HG02852 (cell line): ENCODE measurements around the gene FHOD3.
A peak's percentile ranks its signal among the peaks of the same experiment; 100 is the strongest.

Experiments used
- ATAC-seq: cut with Tn5 transposase; IDR thresholded peaks from one replicate; pipeline ENCODE4 v1.9.1; 2021; ENCODE audit warnings: mild to moderate bottlenecking, moderate library complexity; ENCODE audit not compliant: unreplicated experiment

Gene FHOD3

DNA sequence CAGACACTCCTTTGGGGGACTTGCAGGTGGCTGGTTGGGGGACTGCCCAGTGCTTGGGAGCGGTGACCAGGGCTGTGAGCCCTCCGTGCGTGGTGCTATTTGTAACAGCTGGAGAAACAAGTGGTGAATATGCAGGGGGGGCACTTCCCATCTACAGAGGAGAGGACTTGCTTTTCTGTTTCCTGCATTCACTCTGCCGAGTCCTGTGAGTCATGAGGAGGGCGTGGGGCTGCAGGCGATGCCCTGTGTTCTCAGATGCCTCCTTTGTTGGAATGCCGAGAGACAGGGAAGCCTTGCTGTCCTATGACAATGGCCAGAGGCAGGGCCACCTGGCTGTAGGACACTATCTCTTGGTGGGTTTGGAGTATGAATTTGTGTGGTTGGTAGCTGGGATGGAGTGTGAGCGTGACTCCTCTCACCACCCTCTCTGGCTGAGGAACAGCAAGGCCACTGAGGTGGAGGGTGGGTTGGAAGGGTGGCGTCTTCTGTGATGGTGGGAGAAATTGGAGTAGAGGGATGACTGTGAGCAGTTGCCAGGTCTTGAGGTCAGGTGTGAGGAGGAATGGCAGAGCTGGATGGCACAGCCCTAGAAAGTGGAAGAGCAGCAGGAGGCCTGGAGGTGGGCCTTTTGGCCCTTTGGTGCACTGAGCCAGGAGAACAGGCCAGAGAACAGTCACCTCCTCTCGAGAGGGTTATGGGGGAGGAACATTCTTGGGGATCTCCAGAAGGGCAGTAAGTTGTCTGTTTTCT lies 24.3 kb downstream of the FHOD3 start:
- no peak for ATAC-seq

DNA sequence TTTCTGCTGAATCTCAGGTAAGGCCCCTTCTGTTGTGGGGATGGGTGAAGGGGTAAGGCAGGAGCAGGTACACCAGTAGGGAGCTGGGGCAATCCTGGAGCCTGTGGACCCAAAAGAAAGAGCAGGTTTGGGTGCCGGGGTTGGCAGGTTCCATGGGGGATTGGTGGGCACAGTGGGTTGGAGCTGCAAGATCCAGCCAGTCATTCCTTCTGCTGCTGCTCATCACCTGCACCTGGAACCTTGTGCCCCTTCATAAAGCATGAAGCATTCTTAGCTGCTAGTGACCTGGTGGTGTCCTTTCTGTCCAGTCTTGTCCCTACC lies 24.9 kb downstream of the FHOD3 start:
- no peak for ATAC-seq

GRCh38 chr18:36322734-36323133 lies 25.2 kb downstream of the FHOD3 start:
- ATAC-seq, result no peak

DNA sequence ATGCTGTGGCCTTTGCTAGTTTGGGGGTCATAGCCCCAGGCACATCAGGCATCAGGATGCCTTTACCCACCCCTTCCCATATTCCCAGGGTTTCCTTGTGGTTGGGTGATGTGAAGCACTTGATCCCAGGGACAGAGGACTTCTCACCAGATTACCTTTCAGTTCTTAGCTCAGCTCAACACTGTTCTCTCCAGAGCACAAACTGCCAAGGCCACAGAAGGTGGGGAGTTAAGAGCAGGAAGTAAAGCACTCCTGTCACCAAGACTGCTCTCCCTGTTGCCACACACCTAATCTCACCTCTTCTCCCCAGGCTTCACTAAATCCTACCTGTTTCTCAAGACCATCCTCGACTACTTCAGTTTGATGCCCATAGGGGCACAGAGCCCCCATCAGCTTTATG lies 25.9 kb downstream of the FHOD3 start:
- no peak for ATAC-seq

DNA sequence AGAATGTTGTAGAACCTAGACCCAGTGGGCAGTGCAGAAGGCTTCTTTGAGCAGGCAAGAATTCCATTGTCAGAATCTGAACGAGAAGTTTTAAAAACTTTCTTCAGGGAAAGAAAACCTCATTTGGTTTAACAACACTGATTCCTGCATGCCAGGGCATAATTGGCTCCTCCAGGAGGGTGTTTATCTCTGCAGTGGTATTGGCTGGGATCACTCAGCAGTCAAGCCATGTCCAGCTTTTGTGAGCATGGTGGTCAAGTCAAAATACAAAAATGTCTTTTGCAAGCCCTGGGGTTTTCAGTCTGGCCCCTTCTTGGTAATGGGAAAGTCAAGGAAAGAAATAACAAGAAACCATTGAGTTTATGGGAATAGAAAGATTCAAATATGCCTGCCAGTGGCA lies 28.3 kb downstream of the FHOD3 start:
- ATAC-seq, result no peak

DNA sequence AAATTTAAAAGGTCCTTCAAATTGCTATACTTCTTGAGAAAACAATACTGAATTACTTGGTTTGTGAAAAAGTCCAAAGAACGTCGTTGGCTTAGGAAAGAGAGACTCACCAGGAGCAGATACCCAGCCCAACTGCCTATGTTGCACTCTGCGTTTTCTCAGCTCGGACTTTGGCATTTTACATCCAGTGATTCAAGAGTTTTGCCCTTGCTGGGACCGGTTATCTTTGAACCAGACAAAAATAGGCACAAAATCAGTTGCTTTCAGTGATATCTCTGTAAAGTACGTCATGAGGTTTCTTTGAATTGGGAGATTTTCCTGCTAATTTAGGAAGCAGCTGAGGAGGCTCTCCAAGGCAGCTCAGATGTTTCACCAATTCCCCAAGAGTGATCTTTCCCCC lies 29.3 kb downstream of the FHOD3 start:
- no peak for ATAC-seq

- ATAC-seq, result peak; percentile 16
These were observed 30.1 kb downstream of the FHOD3 start for GRCh38 chr18:36327352-36328316.

DNA sequence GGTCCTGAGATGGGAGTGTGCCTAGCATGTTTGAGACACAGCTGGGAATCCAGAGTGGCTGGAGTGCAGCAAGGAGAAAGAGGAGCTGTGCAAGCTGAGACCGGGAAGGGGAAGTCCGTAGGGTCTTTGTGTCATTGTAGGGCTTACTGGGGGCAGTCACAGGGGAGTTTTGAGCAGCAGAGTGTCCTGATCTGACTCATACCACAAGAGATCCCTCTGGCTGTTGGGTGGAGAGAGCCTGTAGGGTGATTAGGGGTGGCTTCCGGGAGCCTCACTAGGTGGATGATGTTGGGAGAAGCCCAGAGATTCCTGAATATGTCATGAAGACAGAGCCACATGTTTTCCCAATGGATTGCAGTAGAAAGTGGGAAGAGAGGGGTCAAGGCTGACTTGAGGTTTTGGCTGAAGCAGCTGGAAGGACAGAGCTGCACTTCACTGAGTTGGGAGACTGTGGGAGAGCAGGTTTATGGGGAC lies 30.9 kb downstream of the FHOD3 start:
- ATAC-seq, result peak; percentile 74

- ATAC-seq, result no peak
These were observed 31.4 kb downstream of the FHOD3 start for GRCh38 chr18:36328916-36329315.

GRCh38 chr18:36329684-36330434 lies 32.3 kb downstream of the FHOD3 start:
- ATAC-seq, result no peak

- no peak for ATAC-seq
These were observed 33.0 kb downstream of the FHOD3 start for GRCh38 chr18:36330435-36331052.

DNA sequence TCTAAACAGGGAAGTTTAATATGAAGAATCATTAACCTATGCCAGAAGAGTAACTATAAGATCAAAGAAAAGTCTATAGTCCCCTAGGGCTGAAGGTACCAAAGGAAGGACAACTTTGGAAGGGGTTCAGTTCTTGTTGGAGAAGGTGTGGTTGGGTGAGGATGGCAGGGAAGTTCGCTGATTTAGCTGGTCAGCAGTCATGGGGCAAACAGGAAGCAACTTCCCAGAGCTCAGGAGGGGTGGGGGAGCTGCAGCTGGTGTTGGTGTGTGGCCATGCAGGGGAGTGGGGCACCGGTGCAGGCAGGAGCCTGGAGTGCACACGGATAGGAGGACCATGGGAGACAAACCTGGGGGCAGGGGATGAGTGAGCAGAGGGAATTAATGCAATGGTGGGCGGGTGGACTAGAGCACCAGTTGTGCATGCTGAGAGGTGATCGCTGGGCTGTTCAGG lies 34.0 kb downstream of the FHOD3 start:
- no peak for ATAC-seq

- ATAC-seq, result no peak
These were observed 35.9 kb downstream of the FHOD3 start for GRCh38 chr18:36333414-36333813.

DNA sequence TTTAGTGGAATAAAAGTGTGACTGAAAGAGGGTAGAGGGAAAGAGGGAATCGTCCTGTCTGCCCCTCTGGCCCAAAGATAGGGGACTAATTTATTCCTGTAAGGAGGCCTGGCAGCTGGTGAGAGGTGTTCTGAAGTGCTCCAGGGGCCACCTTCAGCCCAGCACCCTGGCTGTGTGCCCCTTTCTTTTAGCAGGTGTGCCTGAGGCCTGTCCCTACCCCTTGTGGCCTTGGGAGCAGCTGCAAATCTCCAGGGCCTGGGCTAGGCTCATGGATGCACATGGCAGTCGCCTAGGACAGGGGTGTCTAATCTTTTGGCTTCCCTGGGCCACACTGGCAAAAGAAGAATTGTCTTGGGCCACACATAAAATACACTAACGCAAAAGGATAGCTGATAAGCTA lies 37.3 kb downstream of the FHOD3 start:
- ATAC-seq, result no peak

DNA sequence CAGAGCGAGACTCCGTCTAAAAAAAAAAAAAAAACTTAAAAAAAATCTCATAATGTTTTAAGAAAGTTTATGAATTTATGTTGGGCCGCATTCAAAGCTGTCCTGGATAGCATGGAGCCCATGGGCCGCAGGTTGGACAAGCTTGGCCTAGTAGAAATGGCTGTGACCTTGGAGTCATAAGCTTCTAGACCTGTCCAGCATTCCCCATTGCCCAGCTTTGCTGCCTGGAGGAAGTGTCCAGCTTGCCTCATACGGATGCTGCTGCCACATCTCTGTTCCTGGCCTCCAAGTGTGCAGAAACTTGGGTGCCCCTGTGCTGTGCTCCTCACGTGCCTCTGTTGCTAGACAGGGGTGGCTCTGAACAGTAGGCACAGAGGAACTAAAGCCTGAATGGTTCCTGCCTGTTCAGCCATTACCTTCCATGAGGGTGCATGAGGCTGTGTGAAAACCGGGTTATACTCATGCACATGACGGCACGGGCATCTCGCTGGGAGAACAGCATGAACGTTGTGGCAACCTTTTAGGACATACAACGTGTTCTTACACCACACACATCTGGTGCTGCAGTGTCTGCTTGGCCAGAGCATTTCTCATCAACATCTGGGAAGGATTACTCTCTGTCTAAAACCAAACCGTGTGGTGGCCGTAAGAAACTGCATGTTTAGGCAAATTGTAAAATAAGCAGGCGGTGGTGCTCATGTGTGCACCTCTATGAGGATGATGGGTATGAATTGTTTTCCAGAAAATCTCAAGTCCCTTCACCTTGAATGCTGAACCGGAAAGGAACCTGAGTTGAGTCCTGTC lies 38.2 kb downstream of the FHOD3 start:
- no peak for ATAC-seq

DNA sequence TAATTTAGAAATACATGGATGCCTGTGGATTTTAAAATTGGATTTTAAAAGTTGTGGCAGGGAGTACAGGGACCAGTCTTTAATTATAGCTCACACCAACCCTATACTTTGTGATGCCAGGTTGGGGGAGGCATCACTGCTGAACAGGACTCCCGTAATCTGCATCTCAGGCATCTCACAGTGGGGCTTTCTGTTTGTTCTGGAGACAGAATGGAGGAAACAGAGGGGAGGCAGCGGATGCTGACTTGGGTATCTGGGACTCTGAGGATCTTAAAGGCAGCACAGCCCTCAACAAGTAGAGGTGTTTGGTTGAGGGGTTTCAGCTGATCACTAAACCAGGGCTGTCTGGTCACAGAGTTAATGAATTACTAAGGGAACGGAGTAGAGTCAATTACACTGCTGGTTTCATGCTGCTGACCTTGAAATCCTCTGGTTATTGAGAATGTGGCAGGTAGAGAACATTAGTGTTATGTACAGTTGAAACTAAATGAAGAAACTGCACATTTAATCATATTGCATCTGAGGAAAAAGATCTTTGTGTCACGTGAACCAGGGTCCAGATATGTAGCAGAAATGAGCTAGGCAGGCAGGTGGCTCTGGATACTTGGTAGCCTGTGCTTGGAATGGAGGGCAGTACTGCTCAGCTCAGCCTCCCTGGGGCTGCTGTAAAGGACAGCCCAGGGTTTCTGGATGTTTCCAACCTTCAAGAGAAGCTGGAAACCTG lies 40.3 kb downstream of the FHOD3 start:
- no peak for ATAC-seq

- ATAC-seq, result no peak
These were observed 41.0 kb downstream of the FHOD3 start for GRCh38 chr18:36338403-36338933.

DNA sequence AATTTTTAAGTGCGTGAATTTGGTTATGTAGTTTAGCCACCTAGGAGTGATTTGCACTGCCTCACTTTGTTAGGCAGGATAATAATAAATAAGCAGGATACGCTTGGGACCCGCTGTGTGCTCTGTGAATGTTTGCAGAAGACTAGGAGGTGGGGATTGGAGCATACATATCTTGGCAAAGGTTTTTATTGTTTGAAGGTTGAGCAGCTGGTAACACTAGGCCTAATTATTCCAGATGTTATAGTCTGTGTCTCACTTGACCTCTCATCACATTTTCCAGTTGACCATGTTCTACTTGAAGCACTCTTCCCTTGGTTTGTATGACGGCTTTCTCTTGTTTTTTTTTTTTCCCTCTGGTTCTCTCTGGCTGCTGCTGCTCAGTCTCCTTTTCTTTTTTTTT lies 42.7 kb downstream of the FHOD3 start:
- no peak for ATAC-seq

- ATAC-seq, result no peak
These were observed 44.4 kb downstream of the FHOD3 start for GRCh38 chr18:36341944-36342343.
